GM19455 (cell line): ENCODE results near the gene FHL1.
"Not testable (repeated sequence)": the region's sequence is repeated elsewhere in the genome, so short reads cannot be mapped to it uniquely, and the experiment has no call there.

Source experiments
- ATAC-seq: cut with Tn5 transposase; IDR thresholded peaks from one replicate; pipeline ENCODE4 v1.9.1; 2021; ENCODE audit not compliant: unreplicated experiment

Gene FHL1

DNA sequence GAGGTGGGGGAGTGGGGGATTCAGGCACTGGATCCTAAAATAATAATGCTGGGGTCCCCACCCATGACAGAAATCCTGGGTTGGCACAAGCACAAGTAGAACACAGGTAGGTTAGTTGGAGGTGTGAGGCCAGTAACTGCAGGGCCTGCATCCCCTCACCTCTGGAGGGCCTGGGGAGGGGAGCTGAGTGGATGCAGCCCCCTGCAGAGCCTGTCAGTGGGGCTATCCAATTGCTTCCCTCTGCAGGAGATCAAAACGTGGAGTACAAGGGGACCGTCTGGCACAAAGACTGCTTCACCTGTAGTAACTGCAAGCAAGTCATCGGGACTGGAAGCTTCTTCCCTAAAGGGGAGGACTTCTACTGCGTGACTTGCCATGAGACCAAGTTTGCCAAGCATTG is 60.2 kb downstream of the FHL1 start:
- ATAC-seq = no peak

DNA sequence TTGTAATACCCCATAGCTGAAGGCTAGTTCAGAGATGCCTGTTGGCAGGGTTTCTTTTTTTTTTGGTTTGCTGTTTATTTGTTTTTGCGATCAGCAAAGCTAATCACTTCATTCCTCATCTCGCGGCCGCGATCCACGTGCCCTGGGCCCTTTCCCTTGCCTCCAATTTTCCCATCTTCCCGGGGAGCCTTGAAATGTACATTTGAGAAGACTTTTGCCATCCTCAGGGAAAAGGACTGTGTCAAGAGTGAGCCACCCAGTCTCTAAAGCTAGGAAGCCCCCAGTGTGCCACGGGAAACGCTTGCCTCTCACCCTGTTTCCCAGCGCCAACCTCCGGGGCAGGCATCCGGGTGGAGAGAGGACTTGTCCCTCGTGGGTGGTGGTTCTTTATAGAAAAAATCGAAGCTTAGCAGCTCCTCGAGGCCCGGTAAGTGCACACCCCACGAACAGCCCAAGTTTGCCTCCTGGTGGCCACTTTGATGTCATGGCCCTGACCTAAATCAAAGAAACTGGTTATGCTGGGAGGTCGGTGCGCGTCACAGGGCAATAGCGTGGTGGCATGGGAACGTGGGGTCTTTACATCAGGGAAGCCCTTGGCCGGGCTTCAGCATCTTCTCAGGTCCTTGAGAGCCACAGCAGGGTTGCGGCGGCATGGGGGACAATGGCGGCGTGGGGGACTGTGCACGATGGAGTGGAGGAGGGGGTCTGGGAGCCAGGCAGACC is 61.8 kb downstream of the FHL1 start:
- no peak for ATAC-seq

DNA sequence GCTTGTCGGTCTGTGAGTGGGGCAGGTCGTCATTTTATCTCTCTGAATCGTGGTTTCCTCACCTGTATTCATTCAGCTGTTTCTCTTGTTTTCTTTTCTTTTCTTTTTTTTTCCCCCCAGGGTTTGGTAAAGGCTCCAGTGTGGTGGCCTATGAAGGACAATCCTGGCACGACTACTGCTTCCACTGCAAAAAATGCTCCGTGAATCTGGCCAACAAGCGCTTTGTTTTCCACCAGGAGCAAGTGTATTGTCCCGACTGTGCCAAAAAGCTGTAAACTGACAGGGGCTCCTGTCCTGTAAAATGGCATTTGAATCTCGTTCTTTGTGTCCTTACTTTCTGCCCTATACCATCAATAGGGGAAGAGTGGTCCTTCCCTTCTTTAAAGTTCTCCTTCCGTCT is 62.4 kb downstream of the FHL1 start:
- ATAC-seq = no peak

DNA sequence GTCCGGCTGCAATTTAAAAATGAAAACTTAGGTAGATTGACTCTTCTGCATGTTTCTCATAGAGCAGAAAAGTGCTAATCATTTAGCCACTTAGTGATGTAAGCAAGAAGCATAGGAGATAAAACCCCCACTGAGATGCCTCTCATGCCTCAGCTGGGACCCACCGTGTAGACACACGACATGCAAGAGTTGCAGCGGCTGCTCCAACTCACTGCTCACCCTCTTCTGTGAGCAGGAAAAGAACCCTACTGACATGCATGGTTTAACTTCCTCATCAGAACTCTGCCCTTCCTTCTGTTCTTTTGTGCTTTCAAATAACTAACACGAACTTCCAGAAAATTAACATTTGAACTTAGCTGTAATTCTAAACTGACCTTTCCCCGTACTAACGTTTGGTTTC is 62.9 kb downstream of the FHL1 start:
- ATAC-seq = no peak

DNA sequence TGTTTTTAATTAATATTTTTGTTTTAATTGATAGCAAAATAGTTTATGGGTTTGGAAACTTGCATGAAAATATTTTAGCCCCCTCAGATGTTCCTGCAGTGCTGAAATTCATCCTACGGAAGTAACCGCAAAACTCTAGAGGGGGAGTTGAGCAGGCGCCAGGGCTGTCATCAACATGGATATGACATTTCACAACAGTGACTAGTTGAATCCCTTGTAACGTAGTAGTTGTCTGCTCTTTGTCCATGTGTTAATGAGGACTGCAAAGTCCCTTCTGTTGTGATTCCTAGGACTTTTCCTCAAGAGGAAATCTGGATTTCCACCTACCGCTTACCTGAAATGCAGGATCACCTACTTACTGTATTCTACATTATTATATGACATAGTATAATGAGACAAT is 63.5 kb downstream of the FHL1 start:
- no peak for ATAC-seq

DNA sequence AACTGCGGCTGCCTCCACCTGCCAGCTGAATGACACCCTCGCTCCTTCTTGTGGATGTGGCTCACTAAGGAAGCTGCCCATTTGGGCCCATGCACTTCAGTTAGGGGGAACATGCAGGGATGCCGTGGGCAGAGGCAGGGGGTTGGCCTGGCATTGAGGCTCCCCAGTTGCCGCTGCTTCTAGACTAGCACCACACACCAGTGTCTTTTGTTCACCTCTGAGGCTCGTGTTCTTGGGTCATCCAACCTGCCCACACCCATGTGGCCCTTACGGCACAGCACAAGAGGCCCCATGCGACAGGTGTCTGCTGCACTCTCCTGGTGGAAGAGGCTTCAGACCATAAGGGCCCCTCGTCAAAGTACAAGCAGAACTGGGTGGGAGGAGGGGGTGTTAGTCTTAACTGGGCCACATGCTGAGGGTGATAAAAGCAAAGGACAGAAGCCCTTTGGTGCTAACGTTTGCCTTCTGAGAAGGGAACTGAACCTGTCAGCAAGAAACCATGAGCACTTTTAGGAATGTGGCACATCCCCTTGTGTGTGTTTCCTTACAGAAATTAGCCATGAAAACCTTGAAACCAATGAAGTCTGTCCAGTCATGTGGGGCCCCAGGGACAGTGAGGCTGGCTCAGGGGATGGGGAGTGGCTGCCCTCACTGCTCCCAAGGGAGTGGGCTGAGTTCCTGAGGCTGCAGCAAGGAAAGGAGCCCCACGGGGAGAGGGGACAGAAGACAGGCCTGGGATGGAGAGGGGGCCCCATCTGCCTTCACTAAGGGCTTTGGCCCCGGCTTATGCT is 64.6 kb downstream of the FHL1 start:
- no peak for ATAC-seq

DNA sequence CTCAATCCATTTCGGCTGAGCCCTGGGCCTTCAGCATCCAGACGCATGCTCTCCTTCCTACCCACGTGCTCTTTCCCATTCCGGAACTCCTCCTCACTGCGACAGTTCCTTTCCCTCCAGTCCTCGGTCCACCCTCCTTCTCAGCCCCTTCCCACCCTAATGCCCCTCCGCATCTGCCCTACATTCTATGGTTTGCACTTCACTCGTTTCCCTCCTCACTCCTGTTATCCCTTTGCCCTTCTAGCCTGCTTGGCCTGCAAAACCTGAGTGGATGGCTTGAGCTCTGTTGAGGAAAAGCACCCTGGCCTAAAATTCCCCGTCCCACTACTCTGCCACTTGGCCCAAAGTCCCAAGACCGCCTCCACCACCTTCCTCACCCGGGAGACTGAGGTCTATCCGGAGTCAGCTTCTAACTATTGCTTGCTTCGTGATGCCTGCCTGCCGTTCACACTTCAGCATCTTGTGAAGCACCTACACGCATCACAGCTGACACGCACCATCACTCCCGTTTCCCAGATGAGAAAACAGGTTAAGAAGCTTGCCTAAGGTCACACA is 65.3 kb downstream of the FHL1 start:
- no peak for ATAC-seq

DNA sequence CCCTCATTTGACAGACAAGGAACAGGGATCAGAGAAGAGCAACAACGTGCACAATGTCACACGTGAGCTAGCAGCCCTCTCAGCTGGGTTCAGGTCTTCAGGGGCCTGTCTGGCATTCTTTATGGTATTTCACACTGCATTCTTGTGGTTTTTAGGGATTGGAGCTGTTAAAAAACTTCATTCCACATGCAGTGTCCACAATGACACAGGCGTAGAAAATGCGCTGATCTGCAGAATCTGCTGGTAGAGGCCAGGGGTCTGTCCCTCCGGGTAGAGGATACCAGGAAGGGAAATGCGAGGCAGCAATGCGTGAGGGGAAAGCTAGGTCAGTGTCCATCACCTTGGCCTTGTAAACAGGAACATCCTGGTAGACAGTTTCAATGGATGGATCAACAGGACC is 67.2 kb downstream of the FHL1 start:
- ATAC-seq = no peak

DNA sequence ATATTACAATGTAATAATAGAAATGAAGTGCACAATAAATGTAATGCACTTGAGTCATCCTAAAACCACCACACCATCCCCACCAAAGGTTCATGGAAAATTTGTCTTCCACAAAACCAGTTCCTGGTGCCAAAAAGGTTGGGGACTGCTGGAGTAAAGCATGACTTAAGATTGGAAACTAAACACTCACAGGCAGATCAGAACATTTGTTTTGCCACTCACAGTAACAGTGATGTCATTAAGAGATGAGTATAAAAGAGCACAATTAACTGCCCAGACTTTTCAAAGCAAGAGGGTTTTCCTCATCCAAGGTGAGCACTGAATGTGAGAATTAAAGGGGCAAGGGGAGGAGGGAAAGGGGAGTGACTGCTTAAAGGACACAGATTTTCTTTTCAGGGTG is 68.2 kb downstream of the FHL1 start:
- ATAC-seq = no peak

DNA sequence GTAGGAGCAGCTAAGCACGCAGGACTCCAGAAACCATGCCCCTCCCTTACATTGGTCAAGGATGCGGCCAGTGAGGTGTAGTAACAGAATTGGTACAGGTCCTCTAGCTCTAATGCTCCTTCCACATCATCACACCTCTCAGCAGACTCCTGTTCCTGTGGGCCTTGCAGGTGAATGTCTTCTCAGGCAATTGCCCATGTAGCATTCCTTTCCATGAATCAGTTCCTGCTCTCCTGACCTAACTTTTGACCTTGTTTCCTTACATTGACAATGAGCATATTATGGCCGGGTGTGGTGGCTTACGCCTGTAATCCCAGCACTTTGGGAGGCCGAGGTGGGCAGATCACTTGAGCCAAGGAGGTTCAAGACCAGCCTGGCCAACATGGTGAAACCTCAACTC is 72.6 kb downstream of the FHL1 start:
- no peak for ATAC-seq

DNA sequence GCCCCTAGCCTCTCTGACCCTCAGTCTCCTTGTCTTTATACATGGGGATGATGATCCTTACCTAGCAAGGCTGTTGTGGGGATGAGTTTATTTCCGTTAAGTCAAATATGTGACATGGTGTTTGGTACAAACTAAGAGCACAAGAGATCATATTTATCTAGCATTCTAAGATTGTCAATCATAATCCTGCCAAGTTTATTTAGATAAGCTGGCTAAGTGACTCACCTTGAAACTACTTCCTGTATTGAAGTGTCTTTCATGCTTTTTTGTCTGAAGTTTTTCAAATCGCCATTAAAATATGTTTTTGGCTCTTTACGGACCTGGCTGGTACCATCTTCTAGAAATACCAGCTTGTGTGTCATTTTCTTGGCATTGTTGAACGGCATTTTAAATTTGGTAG is 73.2 kb downstream of the FHL1 start:
- ATAC-seq = no peak

DNA sequence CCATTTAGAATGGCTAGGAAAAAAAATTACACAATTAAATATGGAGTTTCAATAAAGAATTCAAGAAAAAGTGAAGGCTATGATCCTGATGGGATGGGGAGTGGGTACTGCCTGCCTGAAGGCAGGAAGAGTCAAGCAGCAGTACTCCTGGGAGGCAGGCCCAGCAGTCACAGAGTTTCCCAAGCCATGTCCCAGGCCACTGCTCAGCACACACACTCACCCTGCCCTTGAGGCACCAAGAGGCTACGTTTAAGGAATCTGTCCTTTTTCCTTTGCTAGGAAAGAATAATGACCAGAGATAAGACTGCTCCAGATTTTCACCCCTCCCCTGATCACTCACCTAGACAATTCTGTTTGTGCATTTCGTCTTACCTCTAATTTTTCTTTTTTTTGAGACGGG is 73.6 kb downstream of the FHL1 start:
- ATAC-seq = no peak

DNA sequence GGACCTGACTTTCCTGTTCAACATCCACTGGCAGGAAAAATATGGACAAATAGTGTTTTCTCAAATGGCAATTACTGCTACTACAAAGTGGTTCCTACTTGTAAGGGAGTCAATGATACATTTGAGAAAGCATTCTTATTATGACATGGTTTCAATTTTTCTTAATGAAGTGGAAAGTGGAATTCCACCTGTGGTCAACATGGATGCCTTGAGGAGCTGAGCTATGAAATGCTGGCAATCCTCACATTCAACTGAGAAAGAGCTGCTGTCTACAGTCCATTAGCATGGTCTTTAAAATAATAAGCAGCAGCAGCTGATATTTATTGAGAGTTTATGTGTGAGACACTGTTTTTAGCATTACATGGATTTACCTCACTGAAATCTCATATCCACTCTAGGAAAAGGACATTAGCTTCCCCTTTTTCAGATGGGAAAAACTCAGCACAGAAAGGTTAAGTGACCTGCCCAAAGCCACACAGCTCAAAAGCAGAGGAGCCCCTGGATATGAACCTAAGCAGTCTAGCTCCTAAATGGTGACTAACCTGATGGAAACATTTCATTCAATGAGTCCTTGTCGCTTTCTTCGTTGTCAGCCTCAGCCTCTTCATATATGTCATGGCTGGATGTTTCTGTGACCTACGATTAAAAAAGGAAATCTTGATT is 74.6 kb downstream of the FHL1 start:
- ATAC-seq = no peak

DNA sequence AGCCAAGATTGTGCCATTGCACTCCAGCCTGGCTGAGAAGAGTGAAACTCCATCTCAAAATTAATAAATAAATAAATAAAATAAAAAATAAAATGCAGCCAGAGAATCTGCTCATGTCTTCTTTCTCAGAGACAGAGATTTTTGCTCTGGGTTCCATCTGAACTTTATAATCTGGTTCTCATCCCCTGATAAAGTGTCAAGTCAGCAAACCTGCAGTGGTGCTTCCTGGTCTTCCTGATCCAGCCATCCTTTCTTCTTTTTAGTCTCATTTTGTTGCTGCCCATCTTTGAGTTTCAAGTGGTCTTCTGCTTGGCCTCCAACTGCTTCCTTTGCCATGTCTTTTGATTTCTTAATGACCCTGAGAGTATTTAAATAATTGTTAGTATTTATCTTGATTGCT is 79.7 kb downstream of the FHL1 start:
- no peak for ATAC-seq

DNA sequence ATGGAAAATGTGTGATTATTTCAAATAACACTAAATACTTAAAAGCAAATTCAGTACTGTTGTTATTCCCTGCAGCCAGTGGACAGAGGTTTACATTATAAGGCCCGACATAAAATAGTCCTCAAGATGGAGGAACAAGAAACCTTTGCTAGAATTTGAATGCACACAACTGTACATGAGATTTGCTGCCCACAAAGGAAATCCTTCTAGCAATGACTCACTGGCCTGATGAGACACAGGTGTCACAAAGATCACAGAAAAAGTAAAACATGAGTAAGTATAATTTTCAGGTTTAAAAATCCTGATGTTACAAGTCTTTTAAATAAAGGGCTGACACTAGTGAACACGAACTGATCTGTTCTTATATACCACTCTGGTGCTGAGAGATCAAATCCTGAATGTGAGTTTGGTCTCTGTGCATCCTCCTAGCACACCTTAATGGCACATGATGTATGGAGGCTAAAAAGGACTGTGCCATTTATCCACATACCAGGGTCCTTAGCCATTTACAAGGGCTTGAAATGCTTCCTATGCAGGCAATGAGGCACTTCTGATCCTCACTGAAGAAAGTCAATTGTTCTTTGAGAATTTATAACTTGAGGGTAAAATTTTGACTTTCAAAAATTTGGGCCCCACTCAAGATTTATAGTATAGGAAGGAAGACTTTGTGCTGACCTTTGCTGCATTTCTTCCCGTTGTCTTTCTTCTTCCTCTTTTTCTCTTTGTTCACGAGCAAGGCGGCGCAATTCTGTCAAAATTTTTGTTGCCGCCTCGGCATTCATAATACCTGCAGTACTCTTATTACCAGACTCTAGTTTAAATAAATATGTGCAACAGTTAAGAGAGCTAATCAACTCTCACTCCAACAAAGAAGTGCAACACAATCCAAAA is 80.9 kb downstream of the FHL1 start:
- ATAC-seq = no peak

DNA sequence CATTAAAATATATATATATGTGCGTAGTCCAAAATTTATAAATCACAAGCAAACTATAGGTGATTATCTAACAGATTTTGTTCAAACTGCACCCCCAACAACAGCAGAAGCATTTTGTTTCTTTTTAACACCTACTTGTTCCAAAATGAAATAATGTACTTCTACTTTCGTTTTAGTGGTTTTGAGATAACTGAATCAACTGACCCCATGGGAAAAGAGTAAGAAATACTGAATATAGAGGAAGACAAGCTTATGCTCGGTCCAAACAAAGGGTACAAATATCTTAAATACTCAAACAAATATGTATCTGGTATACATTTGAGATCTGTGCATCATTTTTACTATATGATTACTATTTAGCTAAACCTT is 81.5 kb downstream of the FHL1 start:
- ATAC-seq = no peak

DNA sequence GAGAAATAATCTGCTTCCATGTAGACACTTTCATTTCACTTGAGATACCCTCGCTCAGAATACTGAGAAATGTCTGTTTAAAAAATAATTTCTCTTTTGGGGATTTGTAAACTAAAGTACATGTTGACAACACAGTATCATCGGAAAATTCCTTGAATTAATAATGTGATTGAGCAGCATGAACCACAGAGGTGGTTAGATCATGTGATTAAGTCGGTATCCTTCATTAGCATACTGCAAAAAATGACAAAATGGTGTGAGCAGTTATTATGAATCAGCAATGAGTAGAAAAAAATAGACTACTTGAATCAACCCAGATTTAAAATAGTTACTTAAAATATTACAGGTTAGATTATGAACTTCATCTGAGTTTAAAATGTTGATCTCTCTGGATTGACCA is 89.7 kb downstream of the FHL1 start:
- ATAC-seq = no peak

DNA sequence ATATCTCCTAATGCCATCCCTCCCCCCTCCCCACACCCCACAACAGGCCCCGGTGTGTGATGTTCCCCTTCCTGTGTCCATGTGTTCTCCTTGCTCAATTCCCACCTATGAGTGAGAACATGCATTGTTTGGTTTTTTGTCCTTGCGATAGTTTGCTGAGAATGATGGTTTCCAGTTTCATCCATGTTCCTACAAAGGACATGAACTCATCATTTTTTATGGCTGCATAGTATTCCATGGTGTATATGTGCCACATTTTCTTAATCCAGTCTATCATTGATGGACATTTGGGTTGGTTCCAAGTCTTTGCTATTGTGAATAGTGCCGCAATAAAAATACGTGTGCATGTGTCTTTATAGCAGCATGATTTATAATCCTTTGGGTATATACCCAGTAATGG is 90.5 kb downstream of the FHL1 start:
- ATAC-seq = not testable (repeated sequence)

DNA sequence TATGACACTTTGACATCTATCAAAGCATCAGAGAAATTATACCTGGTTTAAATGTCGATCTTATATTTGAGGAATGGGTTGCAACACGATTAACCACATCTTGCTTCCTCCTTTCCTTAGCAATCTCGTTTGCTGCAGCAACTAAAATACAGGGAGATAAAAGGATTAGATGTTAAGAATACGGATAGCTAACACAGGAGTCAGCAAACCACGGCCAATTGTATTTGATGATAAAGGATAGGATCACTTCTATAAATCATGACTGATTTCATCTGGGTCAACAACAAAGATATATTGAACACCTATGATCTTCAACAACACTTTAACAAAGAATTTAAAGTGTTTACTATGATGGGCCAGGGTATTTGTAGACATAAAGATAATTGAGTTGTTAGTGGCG is 98.9 kb downstream of the FHL1 start:
- no peak for ATAC-seq

DNA sequence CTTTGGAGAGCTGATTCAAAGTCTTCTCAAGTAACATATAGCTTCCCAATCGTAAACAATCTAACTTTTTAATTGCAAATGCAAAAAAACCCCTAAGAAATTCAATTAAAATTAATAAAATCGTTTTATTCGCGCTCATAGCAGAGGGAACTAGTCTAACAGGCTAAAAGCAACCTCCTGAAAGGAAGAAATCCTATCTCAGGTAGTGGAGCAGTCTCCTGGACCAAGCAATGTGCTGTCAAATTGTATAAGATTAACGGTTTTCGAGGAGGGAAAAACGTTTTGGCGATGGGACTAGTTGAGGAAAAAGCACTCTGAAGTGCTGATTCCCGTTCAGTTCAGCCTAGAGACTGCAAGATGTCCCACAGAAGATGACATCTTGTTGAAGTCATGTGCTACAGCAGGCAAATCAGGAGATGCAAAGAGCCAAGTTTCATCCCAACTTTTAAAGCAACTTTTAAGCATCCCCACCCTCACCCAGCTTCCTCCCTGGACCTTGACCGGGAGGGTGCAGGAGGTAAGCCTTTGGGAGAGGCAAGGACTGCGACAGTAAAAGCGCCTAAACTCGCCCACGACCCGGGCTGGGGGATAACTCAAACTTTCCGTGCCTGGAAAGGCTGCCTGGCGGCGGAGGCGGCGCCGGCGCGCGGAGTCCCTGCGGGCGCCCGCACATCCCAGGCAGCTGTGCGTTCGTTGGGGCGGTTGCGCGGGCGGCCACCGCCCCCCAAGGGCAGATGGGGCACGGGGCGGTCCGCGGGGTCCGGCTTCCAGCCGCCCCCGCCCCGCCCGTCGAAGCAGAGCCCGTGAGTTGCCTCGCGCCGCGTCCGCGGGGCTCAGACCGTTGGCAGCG is 103.1 kb downstream of the FHL1 start:
- peak; percentile 55 for ATAC-seq
